ENCODE measurements around the gene PDE11A.

DNA sequence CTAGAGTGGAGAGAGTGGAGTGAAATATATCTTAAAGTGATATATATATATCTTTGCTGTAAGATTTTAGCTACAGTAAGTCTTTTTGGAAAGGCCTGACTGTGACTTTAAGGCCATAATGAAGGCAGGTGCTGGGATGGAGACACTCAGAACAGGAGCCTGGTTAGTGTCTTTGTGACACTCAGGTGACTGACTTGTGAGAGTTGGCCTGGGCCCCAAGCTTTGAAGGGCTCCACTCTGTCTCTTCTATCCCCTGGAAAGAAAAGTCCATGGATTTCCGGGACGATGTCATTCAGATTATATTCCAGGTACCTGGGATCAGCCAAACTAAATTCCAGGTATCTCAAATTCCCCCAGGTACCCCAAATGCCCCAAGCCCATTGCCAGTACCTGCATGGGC lies 276.6 kb downstream of the PDE11A start:
- TF ChIP-seq CTCF (IDR thresholded peaks at IDR 0.05) (no peak), POLR2A (IDR thresholded peaks at IDR 0.05) (no peak)

Data from lower leg skin (tissue), 3 donors.